Amniotic stem cell (primary cell): Measurements from ENCODE around the gene ZDHHC19.
"Not testable (repeated sequence)": the region's sequence is repeated elsewhere in the genome, so short reads cannot be mapped to it uniquely, and the experiment has no call there.

ENCODE experiments used
- DNase-seq: peaks from one replicate; lab custom pipeline; 2025; lab: John Stamatoyannopoulos, UW

Gene ZDHHC19

DNA sequence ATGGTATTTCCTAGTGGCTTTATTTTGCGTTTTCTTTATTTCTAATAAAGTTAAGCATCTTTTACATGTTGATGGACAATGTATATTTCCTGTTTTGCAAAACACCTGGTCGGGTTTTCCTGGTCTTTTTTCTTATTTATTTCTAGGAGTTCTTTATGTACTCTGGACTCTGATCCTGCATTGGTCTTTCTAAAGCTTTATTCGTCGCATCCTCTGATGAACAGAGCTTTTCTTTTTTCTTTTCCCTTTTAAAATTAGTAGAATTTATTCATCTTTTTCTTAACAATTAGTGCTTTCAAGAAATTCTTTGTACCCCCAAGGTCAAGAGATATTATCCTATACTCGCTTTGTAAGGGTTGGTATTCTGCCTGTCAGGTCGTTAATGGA, 32.2 kb downstream of the ZDHHC19 start:
- no peak for DNase-seq

DNA sequence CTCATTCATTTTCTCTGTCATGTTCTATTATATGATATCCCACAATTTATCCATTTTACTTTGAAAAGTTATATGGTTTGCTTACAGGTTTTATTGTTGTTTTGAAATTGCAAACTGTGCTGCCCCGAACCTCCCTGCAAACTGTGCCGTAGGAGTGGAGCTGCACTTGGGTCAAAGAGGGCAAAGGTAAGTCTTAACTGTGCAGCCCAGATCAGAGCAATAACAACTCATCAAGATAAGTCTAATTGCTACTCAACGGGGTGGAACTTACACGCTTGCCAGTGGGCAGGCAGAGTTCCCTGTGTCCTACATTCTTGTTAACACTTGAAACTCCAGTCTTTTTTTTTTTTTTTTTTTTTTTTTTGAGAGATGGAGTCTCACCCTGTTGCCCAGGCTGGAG, 33.2 kb downstream of the ZDHHC19 start:
- no peak for DNase-seq

DNA sequence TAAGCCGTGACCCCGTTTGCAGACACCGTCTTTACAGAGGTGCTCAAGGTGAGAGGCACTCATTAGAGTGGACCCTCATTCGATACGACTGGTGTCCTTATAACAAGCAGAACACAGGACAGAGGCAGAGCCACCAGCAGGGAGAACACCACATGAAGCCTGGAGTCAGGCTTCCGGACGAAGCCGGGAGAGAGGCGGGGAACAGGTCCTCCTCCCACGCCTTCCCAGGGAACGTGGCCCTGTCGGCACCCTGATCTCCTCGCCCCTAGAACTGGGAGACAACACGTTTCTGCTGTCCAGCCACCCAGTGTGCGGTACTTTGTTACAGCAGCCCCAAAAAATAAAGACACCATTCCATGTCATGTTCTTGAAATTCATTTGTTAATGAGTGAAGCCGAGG, 33.6 kb downstream of the ZDHHC19 start:
- DNase-seq: no peak

DNA sequence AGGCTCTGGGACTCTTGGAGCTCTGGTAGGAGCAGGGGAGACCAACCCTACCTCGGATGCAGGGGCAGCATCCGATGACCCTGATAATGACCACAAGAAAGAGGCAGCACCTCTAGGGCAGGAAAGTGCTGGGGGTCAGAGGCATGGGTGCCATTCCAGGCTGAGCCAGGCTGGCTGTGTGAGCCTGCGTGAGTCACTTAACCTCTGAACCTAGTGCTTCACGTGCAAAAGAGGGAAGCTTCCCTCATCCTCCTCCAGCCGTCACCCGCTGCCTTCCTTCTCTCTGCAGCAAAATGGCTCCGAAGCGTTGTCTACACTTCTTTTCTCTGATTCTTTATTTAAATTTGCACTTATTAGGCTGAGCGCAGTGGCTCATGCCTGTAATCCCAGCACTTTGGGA, 35.5 kb downstream of the ZDHHC19 start:
- DNase-seq: no peak

DNA sequence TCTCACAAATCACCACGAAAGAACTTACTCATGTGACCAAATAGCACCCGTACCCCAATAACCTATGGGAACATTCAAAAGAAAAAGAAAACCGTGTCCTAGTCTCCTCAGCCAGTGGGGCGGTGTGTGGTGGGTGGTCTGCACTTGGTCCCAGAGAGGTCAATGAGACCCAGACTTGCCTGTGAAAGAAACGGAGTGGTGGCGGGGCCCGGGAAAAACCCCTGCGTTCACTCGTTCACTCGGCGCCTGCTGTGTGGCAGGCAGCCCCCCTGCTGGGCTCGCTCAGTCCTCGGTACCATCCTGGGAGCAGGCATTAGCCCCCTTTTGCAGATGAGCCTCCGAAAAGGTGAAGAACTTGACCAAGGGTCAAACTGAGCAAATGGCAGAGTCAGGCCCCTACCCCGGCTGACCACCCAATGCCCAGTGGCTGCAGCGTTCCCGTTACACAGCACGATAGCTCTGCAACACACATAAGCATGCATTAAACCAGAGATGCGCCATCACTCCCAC, 36.0 kb downstream of the ZDHHC19 start:
- no peak for DNase-seq

DNA sequence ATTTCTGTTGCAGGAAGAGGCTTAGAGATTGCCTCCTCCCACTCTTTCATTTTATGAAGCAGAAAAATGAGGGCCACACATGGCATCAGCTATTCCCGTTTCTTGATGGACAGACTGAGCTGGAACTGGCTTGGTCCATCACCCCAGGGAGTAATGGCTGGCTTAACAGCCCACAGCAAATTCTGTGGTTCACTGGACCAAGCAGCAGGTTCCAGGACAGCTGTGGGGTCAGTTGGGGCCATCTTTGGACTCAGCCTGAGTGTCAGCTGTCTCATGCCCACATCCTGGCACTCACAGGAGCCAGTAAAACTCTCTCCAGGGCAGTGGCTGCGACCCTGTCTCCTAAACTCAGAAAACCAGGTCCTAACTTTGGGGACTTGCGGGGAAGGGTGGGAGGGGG, 36.5 kb downstream of the ZDHHC19 start:
- no peak for DNase-seq

DNA sequence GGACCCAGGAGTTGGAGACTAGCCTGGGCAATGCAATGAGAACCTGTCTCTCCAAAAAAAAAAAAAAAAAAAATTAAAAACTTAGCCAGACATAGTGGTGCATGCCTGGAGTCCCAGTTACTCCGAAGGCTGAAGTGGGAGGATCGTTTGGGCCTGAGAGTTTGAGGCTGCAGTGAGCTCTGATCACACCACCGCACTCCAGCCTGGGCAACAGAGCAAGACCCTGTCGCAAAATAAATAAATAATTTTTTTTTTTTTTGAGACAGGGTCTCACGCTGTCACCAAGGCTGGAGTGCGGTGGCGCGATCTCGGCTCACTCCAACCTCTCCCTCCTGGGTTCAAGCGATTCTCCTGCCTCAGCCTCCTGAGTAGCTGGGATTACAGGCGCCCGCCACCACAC, 40.9 kb downstream of the ZDHHC19 start:
- DNase-seq: not testable (repeated sequence)

DNA sequence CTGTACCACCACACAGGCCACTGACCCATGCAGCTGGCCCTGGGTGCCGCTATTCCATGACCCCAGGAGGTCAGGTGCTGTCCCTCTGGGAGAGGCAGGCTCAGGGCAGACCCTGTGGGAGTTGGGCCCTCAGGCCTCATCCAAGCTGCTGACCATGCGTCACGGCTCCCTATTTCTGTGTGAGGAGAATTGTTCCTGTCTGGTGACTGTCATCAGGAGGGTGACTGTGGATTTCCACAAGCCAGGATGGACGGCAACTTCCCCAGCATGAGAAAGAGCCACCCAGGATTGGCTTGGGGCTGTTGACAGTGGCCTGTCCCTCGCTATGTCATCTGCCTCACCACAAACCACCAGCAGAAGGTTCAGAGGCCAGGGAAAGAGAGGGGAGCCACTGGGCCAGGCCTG, 41.4 kb downstream of the ZDHHC19 start:
- no peak for DNase-seq

DNA sequence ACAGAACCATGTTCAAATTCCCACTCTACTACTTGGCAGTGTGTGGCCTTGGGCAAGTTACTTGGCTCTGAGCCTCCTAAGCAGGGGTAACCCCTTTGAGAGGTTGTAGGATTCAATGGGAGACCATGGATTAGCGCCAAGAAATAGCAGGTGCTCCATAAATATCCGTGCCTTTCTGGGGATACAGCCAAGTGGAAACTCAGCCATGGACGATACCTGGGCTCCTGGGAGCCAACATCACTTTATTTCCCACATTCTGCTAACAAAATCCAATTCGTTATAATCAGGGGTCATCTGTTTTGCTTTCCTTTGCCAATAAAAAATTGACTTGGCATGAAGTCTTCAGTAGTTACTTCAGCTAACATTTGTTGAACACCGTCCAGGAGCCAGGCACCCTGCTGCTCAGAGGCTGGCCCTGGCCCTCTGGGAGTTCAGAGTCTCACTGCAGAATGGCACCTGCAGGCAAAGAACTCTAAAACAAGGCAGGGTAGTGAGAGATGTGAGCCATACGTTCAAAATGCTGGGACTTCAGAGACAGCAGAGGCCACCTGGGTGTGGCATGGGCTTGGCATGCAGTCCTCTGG, 42.3 kb downstream of the ZDHHC19 start:
- no peak for DNase-seq

DNA sequence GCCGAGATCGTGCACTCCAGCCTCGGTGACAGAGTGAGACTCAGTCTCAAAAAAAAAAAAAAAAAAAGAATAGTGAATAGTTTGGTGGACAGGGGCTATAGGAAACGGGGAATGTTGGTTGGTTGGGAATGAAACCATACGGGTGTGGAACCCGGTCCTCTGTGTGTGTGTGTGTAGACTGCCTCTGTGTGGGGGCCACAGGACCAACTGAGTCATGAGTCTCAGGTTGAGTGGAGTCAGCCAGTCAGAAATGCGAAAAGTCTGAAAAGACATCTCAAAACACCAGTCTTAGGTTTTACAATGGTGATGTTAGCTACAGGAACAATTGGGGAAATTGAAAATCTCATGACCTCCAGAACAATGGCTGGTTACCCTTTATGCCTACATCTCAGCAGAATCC, 44.5 kb downstream of the ZDHHC19 start:
- DNase-seq: no peak

DNA sequence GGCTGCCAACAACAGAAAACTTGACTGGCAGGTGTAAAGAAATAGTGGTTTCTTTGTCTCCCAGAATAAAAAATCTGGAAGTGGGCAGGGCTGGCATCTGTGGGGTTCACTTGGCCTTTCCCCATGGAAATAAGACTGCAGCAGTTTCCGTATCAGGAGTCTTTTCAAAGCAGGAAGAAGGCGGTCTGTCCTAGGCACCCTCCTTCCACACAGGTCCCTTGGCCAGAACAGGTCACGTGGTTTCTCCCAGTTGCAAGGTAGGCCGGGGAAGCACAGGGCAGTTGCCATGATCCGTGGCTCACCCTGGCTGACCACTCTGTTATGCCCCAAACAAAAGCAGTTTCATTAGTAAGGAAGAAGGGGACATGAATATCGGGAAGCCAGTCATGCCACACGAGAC, 45.4 kb downstream of the ZDHHC19 start:
- no peak for DNase-seq

DNA sequence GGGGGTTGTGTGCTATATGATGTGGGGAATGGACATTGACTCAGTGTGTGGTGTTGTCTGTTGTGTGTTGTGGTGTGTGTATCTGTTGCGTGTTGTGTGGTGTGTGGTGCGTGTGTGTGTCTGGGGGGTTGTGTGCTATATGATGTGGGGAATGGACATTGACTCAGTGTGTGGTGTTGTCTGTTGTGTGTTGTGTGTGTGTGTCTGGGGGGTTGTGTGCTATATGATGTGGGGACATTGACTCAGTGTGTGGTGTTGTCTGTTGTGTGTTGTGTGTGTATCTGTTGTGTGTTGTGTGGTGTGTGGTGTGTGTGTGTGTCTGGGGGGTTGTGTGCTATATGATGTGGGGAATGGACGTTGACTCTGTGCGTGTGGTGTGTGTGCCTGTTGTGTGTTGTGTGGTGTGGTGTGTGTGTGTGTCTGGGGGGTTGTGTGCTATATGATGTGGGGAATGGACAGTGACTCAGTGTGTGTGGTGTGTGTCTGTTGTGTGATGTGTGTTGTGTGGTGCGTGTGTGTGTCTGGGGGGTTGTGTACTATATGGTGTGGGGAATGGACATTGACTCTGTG, 46.1 kb downstream of the ZDHHC19 start:
- DNase-seq: not testable (repeated sequence)

DNA sequence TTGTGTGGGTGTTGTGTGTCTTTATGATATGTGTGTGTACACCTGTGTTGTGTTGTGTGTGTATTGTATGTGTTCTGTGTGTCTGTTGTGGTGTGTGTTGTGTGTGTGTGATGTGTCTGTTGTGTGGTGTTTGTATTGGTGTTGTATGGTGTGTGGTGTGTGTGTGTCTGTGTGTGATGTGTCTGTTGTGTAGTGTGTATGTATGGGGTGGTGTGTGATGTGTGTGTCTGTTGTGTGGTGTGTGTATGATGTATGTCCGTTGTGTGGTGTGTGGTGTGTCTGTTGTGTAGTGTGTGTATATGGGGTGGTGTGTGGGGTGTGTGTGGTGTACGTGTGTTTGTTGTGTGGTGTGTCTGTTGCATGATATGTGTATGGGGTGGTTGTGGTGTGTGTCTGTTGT, 46.6 kb downstream of the ZDHHC19 start:
- no peak for DNase-seq

DNA sequence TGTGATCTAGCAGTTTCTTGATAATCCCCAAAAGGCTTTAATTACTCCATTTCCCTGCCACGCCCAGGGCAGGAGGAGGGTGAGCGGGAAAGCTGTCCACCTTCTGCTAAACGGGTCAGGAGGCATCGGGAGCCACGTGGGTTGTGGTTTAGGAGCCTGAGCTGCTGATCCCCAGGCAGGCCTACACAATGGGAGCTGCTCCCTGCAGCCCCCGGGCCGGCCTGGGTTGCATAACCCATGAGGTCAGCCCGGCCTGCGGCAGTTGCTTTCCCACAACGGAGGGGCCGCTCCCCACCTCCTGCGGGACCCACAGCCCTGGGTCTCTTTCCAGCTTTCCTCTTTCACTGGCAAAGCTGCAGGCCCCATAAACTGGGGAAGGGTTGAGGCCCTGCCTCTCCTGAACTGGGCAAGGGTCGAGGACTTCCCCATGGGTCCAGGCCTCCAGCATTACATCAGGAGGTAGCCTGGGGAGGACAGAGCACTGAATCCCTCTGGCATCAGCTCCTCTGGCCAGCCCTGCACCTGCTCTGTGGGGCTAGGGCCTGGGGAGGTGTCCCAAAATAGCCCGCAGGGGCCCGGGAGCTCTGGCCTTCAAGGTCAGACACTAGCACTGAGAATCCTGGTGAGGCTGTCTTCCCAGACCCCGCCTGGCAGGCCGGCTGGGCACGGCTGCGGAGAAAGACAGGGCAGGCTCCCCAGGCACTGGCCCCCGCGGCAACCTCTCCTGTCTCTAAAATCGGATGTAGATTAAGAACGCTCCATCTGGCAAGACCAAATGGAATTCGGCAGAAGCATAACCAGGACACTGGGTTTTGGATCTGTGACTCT, 47.3 kb downstream of the ZDHHC19 start:
- no peak for DNase-seq

DNA sequence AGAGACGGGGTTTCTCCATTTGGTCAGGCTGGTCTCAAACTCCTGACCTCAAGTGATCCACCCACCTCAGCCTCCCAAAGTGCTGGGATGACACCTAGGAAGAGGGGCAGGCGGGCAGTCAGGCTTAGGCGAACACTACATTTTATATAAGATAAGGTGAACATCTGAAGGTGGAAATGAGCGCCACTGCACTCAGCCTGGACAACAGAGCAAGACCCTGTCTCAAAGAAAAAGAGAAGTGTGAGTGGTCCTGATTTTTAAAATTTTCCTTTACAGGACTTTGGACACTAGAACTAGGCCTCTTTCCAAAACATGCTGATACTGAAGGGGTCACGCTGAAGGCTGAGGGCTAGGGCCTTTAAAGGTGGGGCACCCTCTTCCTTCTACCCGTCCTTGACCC, 48.0 kb downstream of the ZDHHC19 start:
- DNase-seq: no peak

DNA sequence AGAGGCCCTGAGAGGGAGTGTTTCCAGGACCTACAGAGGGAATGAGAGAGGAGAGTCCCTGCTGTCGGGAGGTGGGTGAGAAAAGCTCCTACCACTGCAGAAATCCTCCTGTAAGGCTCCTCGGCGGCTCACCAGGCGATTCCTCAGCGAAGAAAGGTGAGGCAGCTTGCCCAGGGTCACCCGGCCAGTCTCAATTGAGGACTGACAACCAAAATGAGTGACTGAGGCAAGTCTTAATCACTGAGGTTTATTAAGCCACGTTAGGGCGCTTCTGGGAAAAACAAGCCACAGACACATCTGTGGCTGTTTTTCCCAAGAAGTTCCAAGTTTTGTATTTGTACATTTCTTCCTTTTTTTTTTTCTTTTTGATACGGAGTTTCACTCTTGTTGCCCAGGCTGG, 48.5 kb downstream of the ZDHHC19 start:
- no peak for DNase-seq

DNA sequence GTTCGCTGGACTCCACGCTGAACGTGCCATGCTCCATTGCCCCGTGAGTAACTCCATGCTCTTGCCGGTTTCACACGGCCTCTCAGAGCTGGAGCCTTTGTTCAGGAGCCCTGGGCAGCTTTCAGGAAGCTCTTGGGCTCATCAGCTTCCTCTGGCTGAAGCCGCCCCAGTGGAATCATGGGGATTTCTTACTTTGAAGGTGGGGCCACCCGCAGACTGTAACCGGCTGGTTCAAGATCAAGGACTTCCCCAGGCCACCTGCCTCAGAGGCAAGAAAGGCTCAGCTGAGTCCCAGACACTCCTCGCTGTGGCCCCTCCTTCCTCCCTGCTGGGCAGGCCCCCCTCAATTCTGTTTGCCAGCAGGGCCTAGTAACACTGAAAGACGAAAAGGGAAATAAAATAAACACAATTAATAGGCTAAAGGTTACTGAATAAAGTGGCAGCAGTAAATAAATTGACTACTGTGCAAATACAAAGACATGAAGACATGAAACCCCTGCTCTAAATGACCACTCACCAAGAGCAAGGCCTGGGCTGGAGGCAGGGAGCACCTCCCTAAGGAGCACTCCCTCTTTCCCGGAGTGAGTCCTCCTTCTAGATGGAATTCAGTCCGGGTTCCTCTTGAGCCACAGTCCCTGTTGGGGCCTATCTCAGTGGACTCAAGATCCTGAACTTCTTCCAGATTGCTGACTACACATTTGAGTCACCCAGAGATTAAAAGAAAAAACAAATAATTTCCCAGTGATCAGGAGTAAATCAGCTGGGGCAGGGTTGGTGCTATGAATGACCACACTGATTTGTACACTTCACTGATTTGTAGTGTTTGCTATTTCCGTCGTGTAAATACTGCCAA, 51.0 kb downstream of the ZDHHC19 start:
- peak; percentile 25 for DNase-seq

DNA sequence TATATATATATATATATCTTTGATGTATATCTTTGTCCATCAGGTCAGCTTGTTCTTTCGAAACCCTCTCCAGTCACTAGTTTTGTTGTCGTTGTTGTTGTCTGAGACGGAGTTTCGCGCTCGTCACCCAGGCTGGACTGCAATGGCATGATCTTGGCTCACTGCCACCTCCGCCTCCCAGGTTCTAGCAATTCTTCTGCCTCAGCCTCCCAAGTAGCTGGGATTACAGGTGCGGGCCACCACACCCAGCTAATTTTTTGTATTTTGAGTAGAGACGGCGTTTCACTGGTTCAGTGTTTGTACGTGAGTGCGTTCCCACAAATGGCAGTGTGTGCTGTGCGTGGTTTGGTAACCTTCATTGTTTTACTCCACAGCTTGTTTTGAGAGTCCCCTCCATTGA, 51.7 kb downstream of the ZDHHC19 start:
- DNase-seq: no peak

DNA sequence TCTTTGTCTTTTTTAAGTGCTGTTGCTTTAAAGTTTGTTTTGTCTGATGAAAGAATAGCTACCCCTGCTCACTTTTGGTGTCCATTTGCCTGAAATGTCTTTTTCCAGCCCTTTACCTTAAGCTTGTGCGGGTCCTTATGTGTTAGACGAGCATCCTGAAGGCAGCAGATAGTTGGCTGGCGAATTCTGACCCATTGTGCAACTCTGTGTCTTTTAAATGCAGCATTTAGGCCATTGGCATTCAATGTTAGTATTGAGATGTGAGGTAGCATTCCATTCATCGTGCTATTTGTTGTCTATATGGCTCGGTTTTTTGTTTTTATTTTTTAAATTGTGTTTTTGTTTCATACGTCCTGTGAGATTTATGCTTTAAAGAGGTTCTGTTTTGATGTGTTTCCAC, 55.0 kb downstream of the ZDHHC19 start:
- DNase-seq: no peak

DNA sequence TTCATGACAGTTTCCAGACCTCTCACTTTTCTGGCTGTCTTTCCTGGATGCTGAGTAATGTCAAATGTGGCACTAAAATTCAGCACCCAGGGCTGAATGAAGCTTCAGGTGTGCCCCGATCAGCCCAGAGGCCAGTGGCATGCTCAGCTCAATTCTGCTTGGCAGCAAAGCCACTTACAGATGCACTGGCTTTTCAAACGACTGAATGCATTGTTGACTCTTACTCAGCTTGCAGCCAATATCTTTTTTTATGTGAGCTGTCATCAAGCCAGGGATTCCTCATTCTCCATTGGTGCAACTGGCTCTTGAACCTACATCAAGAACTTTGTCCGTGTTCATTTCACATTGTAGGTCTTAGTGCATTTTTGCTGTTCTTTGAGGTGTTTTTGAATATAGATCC, 60.7 kb downstream of the ZDHHC19 start:
- DNase-seq: no peak

DNA sequence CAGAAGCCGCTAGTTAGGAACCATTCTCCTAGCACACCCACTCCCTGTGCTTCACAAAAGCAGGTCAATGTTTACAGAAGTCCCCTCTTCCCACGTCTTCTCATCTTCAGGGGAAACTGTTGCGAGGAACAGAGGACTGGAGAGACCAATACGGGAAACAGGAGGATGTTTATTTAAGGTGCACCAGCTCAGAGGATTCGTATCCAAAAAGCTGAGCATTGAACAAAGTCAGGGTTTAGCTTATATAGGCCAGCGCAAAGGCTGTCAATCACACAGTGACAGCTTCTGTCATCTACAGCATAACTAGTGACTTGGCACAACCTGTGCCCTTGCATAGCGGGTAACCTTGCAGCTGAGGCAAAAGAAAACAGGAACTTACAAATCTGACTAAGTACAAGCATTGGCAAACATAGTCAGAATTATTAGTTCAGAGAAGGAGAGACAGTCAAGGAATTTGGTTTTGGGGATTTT, 61.3 kb downstream of the ZDHHC19 start:
- DNase-seq: no peak

DNA sequence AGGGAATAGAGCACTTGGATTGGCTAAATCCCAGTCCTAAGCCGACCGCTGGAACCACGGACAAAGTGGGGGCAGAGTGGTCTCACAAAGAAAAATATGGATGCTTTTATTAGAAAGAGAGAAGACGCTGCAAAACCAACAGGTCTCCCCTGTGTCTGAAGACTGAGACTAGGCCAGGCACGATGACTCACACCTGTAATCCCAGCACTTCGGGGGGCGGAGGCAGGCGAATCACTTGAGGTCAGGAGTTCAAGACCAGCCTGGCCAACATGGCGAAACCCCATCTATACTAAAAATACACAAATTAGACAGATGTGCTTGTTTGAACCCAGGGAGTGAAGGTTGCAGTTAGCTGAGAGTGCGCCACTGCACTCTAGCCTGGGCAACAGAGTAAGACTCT, 61.8 kb downstream of the ZDHHC19 start:
- no peak for DNase-seq
